ENCODE results near the gene FMN2.

GRCh38 chr1:240352769-240353168 is 261.1 kb downstream of the FMN2 start:
- TF ChIP-seq POLR2A (IDR thresholded peaks at IDR 0.05) (no peak), CTCF (IDR thresholded peaks at IDR 0.05) (no peak)
